Coronary artery (tissue), 2 donors: Measurements from ENCODE around the gene C11orf24.

Experiments
- DNase-seq: peaks from one replicate; pipeline ENCODE4 v3.0.0-alpha.2; 2017; ENCODE audit warnings: low spot score
- H3K27ac ChIP-seq, 2 donors: fragments of 200-600 bp; sonication (generic); one replicate each; pipeline ENCODE4 v1.5.1; 2016 to 2019
- H3K4me3 ChIP-seq: fragments of 200-600 bp; sonication (generic); 2 replicates; pipeline ENCODE4 v1.5.1; 2016; ENCODE audit warnings: mild to moderate bottlenecking, moderate library complexity
- TF ChIP-seq, protein P1 (sequence below): fragments of 200-600 bp; sonication (generic); IDR thresholded peaks from one replicate; pipeline ENCODE4 v1.5.1; 2019; ENCODE audit warnings: antibody characterized with exemption

Gene C11orf24

DNA sequence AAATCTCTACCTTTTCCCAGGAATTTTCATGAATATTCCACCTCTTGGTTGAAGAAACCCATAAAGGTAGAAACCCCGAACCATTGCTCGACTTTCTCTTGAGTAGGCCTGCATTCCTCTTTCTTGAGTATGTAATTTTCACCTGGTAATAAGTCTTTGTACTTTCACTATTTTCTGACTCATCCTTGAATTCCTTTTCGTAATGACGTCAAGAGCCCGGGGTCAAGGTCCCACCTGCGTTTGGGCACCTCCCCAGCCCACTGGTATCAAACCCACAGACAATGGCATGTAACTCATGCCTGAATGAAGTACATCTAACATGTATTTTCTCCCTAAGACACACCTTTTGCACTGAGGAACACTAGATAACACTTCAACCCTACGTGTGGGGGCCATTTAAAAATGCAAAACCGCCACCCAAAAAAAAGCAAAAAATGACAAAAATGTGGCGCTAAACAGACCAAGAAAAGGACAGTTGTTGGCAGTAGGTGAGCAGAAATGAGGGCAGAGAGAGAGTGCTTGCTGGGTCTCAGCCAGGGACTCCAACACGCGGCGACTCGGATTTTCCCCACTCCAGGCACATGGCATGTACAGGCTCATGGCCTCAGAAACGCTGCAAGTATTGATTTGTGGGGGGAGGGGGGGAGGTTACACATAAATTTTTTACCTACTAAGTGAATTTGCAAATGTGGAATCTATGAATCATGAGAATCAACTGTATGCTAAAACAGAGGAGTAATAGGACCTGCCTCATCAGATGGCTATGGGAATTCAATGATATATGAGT lies 4.1 kb upstream of the C11orf24 start:
- no peak for DNase-seq
- TF ChIP-seq, protein P1, sequence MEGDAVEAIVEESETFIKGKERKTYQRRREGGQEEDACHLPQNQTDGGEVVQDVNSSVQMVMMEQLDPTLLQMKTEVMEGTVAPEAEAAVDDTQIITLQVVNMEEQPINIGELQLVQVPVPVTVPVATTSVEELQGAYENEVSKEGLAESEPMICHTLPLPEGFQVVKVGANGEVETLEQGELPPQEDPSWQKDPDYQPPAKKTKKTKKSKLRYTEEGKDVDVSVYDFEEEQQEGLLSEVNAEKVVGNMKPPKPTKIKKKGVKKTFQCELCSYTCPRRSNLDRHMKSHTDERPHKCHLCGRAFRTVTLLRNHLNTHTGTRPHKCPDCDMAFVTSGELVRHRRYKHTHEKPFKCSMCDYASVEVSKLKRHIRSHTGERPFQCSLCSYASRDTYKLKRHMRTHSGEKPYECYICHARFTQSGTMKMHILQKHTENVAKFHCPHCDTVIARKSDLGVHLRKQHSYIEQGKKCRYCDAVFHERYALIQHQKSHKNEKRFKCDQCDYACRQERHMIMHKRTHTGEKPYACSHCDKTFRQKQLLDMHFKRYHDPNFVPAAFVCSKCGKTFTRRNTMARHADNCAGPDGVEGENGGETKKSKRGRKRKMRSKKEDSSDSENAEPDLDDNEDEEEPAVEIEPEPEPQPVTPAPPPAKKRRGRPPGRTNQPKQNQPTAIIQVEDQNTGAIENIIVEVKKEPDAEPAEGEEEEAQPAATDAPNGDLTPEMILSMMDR = no peak
- Histone ChIP-seq H3K4me3 (no peak overlapping the region), H3K27ac (no peak overlapping the region)

DNA sequence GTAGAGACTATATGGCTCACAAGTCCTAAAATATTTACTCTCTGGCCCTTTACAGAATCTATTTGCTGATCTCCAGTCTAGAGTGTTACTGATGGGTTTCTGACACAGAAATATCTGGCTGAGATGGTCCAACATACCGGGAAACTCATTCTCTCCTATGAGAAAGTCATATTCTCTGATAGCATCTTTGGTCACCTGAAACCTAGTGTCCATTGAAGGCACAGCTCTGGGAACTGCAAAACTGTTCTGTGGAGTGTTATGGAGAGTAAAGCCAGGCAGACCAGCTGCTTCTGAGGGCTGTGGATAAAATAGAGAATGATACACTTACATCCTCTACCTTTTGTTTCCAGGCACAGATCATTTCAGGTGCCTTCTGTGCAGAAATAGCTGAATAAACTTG lies 2.5 kb upstream of the C11orf24 start:
- Histone ChIP-seq H3K27ac (no peak overlapping the region), H3K4me3 (no peak overlapping the region)
- TF ChIP-seq, protein P1 = no peak
- no peak for DNase-seq

DNA sequence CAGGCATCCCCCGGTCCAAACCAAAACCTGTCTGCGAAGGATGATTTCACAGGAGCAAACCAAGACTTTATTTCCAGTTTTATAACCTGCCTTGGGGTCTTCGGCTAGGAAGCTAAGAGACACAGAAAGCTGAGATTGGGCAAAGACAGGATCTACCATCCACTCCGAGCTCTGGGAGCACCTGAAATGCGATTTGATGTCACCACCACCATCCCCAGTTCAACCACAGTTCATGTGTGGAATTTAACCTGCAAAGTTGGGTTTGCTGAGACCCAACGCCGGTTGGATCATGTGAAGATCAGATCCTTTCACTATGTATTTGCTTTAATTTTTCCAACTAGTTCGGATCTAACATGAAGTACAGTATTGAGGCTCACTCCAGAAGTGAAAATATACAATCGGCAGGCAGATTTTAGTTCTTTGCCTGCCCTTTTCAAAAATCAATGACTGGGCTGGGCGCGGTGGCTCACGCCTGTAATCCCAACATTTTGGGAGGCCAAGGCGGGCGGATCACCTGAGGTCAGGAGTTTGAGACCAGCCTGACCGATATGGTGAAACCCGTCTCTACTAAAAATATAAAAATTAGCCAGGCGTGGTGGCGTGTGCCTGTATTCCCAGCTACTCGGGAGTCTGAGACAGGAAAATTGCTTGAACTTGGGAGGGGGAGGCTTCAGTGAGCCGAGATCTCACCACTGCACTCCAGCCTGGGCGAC lies 1.4 kb upstream of the C11orf24 start:
- TF ChIP-seq, protein P1 = no peak
- DNase-seq = no peak
- H3K4me3 ChIP-seq = no peak overlapping the region
- H3K27ac ChIP-seq = no peak overlapping the region

DNA sequence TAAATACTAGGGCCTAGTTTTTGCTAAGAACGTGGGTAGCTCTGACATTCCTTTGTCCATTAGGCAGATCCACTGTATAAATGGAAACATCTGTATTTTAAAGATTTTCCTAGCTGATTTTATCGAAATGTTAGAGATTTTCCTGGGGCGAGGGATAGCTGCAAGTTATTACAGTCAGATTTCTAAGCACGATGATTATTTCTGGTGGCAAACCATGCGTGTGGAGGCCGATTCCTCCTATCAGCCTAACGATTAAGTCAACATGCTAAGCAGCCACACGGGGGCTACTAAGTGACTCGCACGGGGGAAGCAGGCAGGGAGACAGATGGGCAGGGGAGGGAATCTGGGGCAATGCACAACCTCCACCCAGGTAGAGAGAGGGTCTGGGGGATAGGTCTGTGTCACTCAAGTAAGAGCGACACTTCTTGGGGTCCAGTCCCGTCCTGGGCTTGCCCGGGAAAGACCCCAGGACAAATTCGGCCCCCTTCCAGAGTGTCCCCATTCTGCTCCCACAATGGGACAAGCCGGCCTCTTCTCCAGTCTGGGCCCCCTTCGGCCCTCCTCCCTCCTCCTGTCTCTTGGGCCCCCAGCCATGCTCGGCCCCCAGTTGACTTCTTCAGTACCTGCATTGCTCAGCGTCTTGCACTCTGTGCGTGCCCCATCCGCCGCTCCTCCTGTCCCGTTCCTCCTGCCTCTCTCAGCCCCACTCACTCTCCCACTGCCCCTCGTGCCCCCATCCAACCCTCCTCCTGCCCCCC lies 571 bp downstream of the C11orf24 start:
- DNase-seq = no peak
- Histone ChIP-seq H3K27ac (peak overlapping the region; percentile 85 to 86), H3K4me3 (peak overlapping the region; percentile 86)
- TF ChIP-seq, protein P1 = no peak

DNA sequence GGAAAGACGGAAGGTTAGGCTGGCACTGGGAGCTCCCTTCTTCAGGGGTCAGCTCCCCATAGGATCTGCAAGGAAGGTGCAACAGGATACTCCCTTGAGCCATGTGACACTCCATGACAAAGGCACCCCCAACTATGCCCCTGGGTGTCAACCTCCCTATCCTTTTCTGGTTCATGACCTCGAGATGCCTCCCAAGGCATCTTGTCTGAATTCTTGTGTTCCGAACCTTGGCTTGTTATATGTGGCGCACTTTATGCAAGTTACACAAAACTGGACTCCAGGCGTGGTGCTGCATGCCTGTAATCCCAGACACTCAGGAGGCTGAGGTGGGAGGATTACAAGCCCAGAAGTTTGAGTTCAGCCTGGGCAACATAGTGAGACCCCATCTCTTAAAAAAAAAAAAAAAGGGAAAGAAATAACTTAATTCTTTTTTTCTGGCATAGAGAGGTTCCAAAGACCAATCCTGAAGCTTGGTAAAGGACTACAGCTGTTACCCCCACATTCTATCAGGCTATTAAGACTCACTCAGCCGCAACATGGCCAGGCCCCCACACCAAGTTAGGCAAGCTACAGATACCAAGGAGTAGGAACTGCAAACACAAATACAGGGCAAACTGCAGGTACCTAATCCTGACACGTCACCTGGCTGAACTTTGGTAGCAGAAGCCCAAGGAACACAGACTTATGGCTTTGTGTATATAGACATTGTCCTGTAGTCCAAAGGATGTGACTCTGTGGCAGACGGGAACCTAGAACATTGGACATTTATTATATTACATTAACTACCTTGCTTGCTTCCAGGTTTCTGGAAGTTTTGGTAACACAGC lies 1.4 kb downstream of the C11orf24 start:
- DNase-seq = no peak
- TF ChIP-seq, protein P1 = no peak
- Histone ChIP-seq H3K4me3 (peak overlapping the region; percentile 86), H3K27ac (peak overlapping the region; percentile 85 to 86)

DNA sequence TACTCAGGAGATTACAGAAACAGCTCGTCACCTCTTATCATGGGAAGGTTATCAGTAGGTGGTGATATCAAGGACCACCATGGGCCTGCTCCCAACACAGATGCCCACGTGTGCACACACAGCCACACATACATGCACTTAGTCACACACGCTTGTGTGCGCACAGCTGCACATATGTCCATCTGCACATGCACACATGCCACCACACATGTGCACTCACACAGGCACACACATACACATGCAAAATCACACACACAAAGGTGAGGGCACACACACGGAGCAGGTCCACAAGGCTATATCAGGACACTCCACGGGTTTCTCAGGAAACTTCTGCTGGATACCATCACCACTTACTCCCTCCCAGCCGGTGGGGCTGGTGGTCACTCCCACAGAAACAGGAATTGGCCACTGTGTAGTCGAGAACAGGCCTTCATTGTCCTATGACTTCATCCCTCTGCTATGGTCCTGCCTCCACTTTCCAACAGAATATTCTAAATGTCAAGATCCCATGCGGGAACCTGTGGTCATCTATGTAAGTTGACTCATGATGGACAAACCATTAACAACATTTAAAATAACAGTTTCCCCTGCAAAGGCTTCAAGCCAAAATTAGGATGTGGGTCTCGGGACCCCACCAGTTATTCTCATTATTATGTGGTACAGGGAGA lies 2.2 kb downstream of the C11orf24 start:
- H3K4me3 ChIP-seq = peak overlapping the region; percentile 54
- peak overlapping the region; percentile 56 to 85 for H3K27ac ChIP-seq
- TF ChIP-seq, protein P1 = no peak
- no peak for DNase-seq
